Mononuclear cell (primary cell): ENCODE results near the gene SLC25A1. TPM values are rescaled to one million over a fixed set of nuclear protein-coding genes. Genes with fewer than 3 reads are reported as not detected.

ENCODE experiments used
- H3K27me3 ChIP-seq: 2 replicates; pipeline ENCODE4 v1.6.0; 2011; ENCODE audit warnings: low read length, control low read depth; ENCODE audit not compliant: insufficient read depth
- H3K4me1 ChIP-seq: 2 replicates; pipeline ENCODE4 v1.5.1; 2011; ENCODE audit warnings: mild to moderate bottlenecking, low read length, control low read depth; ENCODE audit not compliant: insufficient read depth
- H3K4me3 ChIP-seq: 2 replicates; pipeline ENCODE4 v1.5.1; 2011; ENCODE audit warnings: mild to moderate bottlenecking, low read length, moderate library complexity
- H3K9me3 ChIP-seq: 2 replicates; pipeline ENCODE4 v1.5.1; 2011; ENCODE audit warnings: low read depth, mild to moderate bottlenecking, control low read depth, low read length
- total RNA-seq: library from RNA; depleted of rRNA; stranded (reverse); fragments of >200 nt; gene quantifications from one replicate; pipeline ENCODE4 v1.2.3, GENCODE V29; 2012

The SLC25A1 gene
- total RNA-seq, result 12.4 TPM

- Histone ChIP-seq H3K4me3 (peak within 1 kb of the TSS; percentile 62), H3K27me3 (no peaks in the 10 kb centered on the region)
These were observed at the start of gene SLC25A1 for GRCh38 chr22:19178657-19179496. Gene SLC25A1 (minus strand): TSS chr22:19178736. CDS start chr22:19178673, 63 bp downstream.

DNA sequence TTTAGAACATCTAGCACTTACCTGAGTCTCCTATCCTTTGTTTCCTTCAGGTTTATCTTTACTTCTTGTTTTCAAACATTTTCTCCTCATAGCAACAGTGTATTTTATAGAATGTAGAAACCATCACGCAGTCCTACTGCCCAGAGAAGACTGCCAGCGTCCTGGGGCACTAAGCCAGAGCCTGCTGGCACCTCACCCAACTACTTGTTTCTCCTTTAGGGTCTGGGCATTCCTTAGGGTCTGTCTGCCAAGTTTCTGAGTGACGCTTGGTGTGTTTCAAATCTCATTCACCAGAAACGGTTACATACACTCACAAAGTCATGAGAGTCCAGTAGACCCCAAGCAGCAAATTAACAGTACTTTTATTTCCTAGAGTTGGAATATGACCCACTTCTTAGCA, 49.6 kb upstream of the SLC25A1 start:
- Histone ChIP-seq H3K4me3 (no peak overlapping the region), H3K4me1 (no peaks in the 10 kb centered on the region), H3K27me3 (no peaks in the 10 kb centered on the region), H3K9me3 (no peaks in the 10 kb centered on the region)

More at GRCh38 chr22:19178657-19179496, at the start of gene SLC25A1:
- H3K4me1 ChIP-seq, result peaks cover 34% of the 10 kb centered on the region
- H3K9me3 ChIP-seq, result no peaks in the 10 kb centered on the region

DNA sequence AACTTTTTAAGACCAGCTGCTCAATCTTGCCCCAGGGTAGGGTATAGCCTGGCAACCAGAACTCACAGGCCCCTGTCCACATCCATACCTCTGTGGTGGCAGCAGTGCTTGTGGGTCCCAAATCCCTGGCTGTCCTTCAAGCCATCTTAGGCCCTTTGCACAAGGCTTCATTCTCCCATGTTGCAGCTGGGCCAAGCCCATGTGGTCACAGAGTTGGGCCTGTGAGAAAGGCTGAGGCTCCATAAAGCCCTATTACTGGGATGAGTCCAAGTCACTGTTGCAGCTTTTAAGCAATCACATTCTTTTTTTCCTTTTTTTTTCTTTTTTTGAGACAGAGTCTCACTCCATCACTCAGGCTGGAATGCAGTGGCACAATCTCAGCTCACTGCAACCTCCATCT, 47.9 kb upstream of the SLC25A1 start:
- H3K9me3 ChIP-seq, result no peaks in the 10 kb centered on the region
- no peaks in the 10 kb centered on the region for H3K27me3 ChIP-seq
- no peaks in the 10 kb centered on the region for H3K4me1 ChIP-seq
- H3K4me3 ChIP-seq, result no peak overlapping the region

GRCh38 chr22:19225560-19225959, 47.0 kb upstream of the SLC25A1 start:
- H3K27me3 ChIP-seq, result no peaks in the 10 kb centered on the region
- no peak overlapping the region for H3K4me3 ChIP-seq
- no peaks in the 10 kb centered on the region for H3K4me1 ChIP-seq
- no peaks in the 10 kb centered on the region for H3K9me3 ChIP-seq

DNA sequence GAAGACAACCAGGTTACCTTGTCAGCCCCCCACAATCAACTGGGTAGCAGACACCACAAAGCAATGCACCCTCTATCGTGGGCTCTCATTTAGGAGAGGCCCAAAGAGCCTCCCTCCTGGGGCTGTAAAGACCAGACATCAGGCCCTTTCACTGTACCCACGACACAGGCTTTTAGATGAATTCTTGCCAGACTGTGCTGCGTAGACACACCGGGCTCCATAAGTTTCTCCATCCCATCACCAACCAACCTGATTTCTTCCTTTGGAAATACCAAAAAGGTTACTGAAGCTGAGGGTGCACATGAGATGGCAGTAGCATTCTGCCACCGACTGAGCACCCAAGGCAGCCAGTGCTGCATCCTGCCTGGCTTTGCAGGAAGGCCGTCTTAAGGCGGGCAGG, 46.4 kb upstream of the SLC25A1 start:
- H3K27me3 ChIP-seq, result no peaks in the 10 kb centered on the region
- H3K4me1 ChIP-seq, result no peaks in the 10 kb centered on the region
- no peak overlapping the region for H3K4me3 ChIP-seq
- H3K9me3 ChIP-seq, result no peaks in the 10 kb centered on the region

GRCh38 chr22:19224557-19224956, 46.0 kb upstream of the SLC25A1 start:
- H3K27me3 ChIP-seq, result no peaks in the 10 kb centered on the region
- no peaks in the 10 kb centered on the region for H3K9me3 ChIP-seq
- H3K4me1 ChIP-seq, result no peaks in the 10 kb centered on the region
- no peak overlapping the region for H3K4me3 ChIP-seq

- H3K4me3 ChIP-seq, result no peak overlapping the region
- no peaks in the 10 kb centered on the region for H3K27me3 ChIP-seq
- H3K9me3 ChIP-seq, result no peaks in the 10 kb centered on the region
- H3K4me1 ChIP-seq, result no peaks in the 10 kb centered on the region
These were observed 45.1 kb upstream of the SLC25A1 start for GRCh38 chr22:19223617-19224016.

DNA sequence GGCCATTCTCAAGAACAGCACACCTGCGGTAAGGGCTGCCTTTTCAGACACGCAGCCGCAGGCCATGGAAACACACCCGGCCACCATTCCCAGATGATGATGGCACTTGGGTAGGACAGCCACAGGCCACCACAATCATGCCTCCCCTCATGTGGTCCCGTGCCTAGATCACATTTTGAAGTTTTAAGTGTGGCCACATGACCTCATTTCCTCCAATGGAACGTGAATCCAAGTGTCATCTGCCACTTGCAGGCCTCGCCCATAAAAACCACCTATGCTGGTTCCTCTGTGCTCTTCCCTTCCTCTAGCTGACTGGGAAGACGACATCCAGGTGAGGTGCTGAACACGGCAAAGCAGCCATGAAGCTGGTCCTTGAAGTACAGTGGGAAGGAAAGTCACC, 44.6 kb upstream of the SLC25A1 start:
- Histone ChIP-seq H3K4me1 (no peaks in the 10 kb centered on the region), H3K4me3 (no peak overlapping the region), H3K27me3 (no peaks in the 10 kb centered on the region), H3K9me3 (no peaks in the 10 kb centered on the region)

- no peaks in the 10 kb centered on the region for H3K4me1 ChIP-seq
- no peak overlapping the region for H3K4me3 ChIP-seq
- H3K9me3 ChIP-seq, result no peaks in the 10 kb centered on the region
- no peaks in the 10 kb centered on the region for H3K27me3 ChIP-seq
These were observed 43.9 kb upstream of the SLC25A1 start for GRCh38 chr22:19222242-19223005.

DNA sequence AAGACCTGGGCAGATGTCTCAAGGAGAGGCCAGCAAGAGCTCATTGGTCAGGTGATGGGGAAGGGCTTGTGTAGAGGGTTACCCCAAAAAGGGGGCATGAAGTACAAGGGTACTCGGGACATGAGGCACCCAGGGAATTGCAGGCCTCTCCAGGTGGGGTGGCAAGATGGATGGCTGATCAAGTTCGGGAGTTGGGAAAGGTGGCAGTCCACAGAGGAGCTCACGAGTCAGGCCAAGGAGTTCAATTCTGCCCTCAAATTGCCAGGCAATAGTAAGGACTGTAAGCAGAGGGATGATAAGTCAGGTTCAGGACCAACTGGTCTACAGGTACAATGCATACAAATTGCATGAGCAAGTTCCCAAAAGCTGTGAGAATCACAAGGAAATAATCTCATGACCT, 42.3 kb upstream of the SLC25A1 start:
- Histone ChIP-seq H3K4me1 (no peaks in the 10 kb centered on the region), H3K4me3 (no peak overlapping the region), H3K9me3 (no peaks in the 10 kb centered on the region), H3K27me3 (no peaks in the 10 kb centered on the region)

GRCh38 chr22:19218541-19219233, 40.2 kb upstream of the SLC25A1 start:
- H3K4me1 ChIP-seq, result no peaks in the 10 kb centered on the region
- no peak overlapping the region for H3K4me3 ChIP-seq
- H3K27me3 ChIP-seq, result no peaks in the 10 kb centered on the region
- no peaks in the 10 kb centered on the region for H3K9me3 ChIP-seq

DNA sequence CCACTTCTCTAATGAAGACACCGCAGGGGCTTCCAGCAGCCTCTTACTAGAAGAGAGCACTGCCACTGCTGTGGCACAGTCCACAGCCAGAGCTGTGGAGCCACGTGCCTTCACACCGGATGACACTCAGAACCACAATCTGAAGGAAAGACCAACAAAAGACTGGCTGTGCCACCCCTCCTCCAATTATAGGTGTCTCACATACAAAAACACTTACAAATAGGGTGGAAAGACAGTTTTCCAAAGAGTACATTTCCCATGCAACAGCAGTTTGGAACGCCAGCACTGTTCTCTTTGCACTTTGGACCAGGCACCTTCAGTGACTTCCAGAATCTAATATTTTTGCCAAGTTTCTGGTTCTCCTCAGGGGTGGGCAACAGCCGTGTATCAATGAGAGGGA, 38.0 kb upstream of the SLC25A1 start:
- no peaks in the 10 kb centered on the region for H3K4me1 ChIP-seq
- no peaks in the 10 kb centered on the region for H3K9me3 ChIP-seq
- no peak overlapping the region for H3K4me3 ChIP-seq
- H3K27me3 ChIP-seq, result no peaks in the 10 kb centered on the region

- Histone ChIP-seq H3K27me3 (no peaks in the 10 kb centered on the region), H3K4me3 (no peak overlapping the region), H3K4me1 (no peaks in the 10 kb centered on the region), H3K9me3 (no peaks in the 10 kb centered on the region)
These were observed 36.8 kb upstream of the SLC25A1 start for GRCh38 chr22:19215360-19215759.

DNA sequence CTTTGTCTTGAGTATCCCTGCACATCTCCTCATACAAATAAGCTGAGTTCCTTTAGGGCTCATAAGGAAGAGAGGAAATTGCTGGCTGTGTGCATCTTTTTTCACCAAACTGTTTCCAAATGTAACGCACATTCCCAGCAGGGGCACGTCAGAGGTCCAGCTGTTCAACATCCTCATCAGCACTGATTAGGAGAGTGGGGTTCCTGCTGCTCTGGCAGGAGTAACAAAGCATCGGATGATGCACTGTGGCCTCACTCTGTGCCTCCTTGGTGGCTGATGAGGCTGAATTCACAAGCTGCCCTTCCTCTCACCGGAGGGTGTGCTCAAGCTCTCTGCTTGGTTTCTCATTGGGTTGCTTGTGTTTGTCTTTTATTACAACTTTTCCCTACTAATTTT, 35.5 kb upstream of the SLC25A1 start:
- no peaks in the 10 kb centered on the region for H3K9me3 ChIP-seq
- no peaks in the 10 kb centered on the region for H3K27me3 ChIP-seq
- H3K4me3 ChIP-seq, result no peak overlapping the region
- H3K4me1 ChIP-seq, result no peaks in the 10 kb centered on the region

GRCh38 chr22:19213442-19214077, 35.0 kb upstream of the SLC25A1 start:
- Histone ChIP-seq H3K4me1 (no peaks in the 10 kb centered on the region), H3K4me3 (no peak overlapping the region), H3K9me3 (no peaks in the 10 kb centered on the region), H3K27me3 (no peaks in the 10 kb centered on the region)
